ENCODE measurements around the gene LRRC23. TPM values are rescaled to one million over a fixed set of nuclear protein-coding genes. Genes with fewer than 3 reads are reported as not detected.

The LRRC23 gene
- total and polyA plus RNA-seq, 2 of the 13 experiments (the other 11 are each of a cell fraction or from before 2014, with no cell fraction given) = 6.0 to 7.8 TPM

GRCh38 chr12:6943722-6944380, 39.2 kb downstream of the LRRC23 start, which contains the start of the genes C12orf57 and RNU7-1 (continued):
- TF ChIP-seq FOXO4 (CRISPR knock-in tag; conservative IDR thresholded peaks at IDR 0.05) (peak; percentile 93; the same call in 1 of the 2 replicates), CBX2 (IDR thresholded peaks at IDR 0.05; ENCODE audit: low read depth, low read length) (no peak), CBX2 (CRISPR knock-in tag; IDR thresholded peaks at IDR 0.05; ENCODE audit: low read depth) (no peak), SNAPC4 (CRISPR knock-in tag; IDR thresholded peaks at IDR 0.05) (peak; percentile 100), ZNF850 (CRISPR knock-in tag; conservative IDR thresholded peaks at IDR 0.05) (no peak), TFE3 (CRISPR knock-in tag; IDR thresholded peaks at IDR 0.05) (peak; percentile 82), ZNF275 (CRISPR knock-in tag; IDR thresholded peaks at IDR 0.05; ENCODE audit: borderline replicate concordance) (peak; percentile 38; the same call in 1 of the 2 replicates), FOSL1 (CRISPR knock-in tag; IDR thresholded peaks at IDR 0.05; ENCODE audit: borderline replicate concordance) (0 out of 2 replicates have a peak, but pooled peaks have one; percentile 9), EEA1 (CRISPR knock-in tag; IDR thresholded peaks at IDR 0.05; ENCODE audit: borderline replicate concordance) (no peak), HOXD1 (CRISPR knock-in tag; IDR thresholded peaks at IDR 0.05) (peak; percentile 33; the same call in 1 of the 2 replicates), HIVEP1 (CRISPR knock-in tag; IDR thresholded peaks at IDR 0.05) (no peak; the same call in 1 of the 2 replicates), U2AF2 (IDR thresholded peaks at IDR 0.05; ENCODE audit: low read depth, low read length) (no peak; the same call in 1 of the 2 replicates), POGK (CRISPR knock-in tag; conservative IDR thresholded peaks at IDR 0.05) (peak; percentile 79), EED (CRISPR knock-in tag; IDR thresholded peaks at IDR 0.05) (no peak; the same call in 1 of the 2 replicates), ZBTB42 (CRISPR knock-in tag; IDR thresholded peaks at IDR 0.05) (0 out of 2 replicates have a peak, but pooled peaks have one; percentile 10), LBX2 (CRISPR knock-in tag; IDR thresholded peaks at IDR 0.05; ENCODE audit: borderline replicate concordance) (no peak)
